ENCODE data around the gene CCDC106.

DNA sequence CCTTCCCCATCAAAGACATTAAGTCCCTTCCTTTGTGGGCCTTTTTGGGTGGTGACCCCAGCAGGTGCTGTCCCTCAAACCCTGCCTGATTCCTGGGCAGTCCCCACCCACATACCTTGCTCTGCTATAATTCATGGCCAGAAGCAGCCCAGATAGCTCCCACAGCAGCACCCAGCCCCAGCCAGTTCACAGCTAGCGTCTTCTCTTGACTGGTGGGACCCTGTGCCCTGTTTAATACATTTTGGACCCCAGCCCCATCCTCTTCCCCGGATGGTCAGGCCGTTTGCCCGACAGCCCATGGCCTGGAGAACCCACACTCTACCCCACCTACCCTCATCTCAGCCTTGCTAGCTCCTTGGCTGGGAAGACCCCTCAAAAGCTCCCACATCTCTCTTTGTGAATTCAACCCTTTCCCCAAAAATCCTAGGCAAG lies 2.1 kb downstream of the CCDC106 start:
- TF ChIP-seq, protein P1, sequence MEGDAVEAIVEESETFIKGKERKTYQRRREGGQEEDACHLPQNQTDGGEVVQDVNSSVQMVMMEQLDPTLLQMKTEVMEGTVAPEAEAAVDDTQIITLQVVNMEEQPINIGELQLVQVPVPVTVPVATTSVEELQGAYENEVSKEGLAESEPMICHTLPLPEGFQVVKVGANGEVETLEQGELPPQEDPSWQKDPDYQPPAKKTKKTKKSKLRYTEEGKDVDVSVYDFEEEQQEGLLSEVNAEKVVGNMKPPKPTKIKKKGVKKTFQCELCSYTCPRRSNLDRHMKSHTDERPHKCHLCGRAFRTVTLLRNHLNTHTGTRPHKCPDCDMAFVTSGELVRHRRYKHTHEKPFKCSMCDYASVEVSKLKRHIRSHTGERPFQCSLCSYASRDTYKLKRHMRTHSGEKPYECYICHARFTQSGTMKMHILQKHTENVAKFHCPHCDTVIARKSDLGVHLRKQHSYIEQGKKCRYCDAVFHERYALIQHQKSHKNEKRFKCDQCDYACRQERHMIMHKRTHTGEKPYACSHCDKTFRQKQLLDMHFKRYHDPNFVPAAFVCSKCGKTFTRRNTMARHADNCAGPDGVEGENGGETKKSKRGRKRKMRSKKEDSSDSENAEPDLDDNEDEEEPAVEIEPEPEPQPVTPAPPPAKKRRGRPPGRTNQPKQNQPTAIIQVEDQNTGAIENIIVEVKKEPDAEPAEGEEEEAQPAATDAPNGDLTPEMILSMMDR (conservative IDR thresholded peaks at IDR 0.05; ENCODE audit: low read length): no peak
- no peak for TF ChIP-seq EZH2phosphoT487 (IDR thresholded peaks at IDR 0.05; ENCODE audit: borderline replicate concordance)

All from Loucy (cell line).